ENCODE measurements around the gene R3HDM2.

The R3HDM2 gene

GRCh38 chr12:57461917-57462250 lies 31.0 kb upstream of the R3HDM2 start:
- peaks cover 0 to 13% (median 4%) of the 10 kb centered on the region in 5 experiments for H3K27me3 ChIP-seq (replicated peaks in 2 of 5; ENCODE audit: control insufficient read depth in 4 of 5, insufficient read depth in 5 of 5, low read length in 4 of 5)
- peak in 2 of 3 donors; percentile 61 to 70 for DNase-seq
- 0% methylated on average over 4 of the region's 9 CpGs for WGBS (ENCODE audit: insufficient coverage)

GRCh38 chr12:57461276-57461916 lies 30.6 kb upstream of the R3HDM2 start:
- WGBS (ENCODE audit: insufficient coverage): 1% methylated on average over 13 of the region's 32 CpGs
- H3K27ac ChIP-seq (ENCODE audit: insufficient read depth in 1 of 2, low read depth in 1 of 2, low read length in 2 of 2, poor library complexity in 1 of 2, severe bottlenecking in 2 of 2): no peak overlapping the region
- POLR2A ChIA-PET: interaction anchor here (1.3 to 1.5 kb wide), 2 partner anchors 54 to 59 kb away, joined by 3 read pairs; partner anchors contain the start of gene DDIT3
- H3K4me1 ChIP-seq (ENCODE audit: control extremely low read depth in 1 of 4, control insufficient read depth in 4 of 4, insufficient read depth in 4 of 4, low read length in 3 of 4): peaks cover 8 to 40% (median 33%) of the 10 kb centered on the region in 4 experiments
- peak overlapping the region; percentile 15 to 89 (median 71) for H3K4me3 ChIP-seq (ENCODE audit: control insufficient read depth in 1 of 7, extremely low read depth in 1 of 7, insufficient read depth in 4 of 7, low read depth in 2 of 7, low read length in 6 of 7)
- no peaks in the 10 kb centered on the region for H3K36me3 ChIP-seq (ENCODE audit: control insufficient read depth in 4 of 4, insufficient read depth in 4 of 4, low read length in 3 of 4)
- peaks cover 0 to 13% (median 4%) of the 10 kb centered on the region in 5 experiments for H3K27me3 ChIP-seq (replicated peaks in 2 of 5; ENCODE audit: control insufficient read depth in 4 of 5, insufficient read depth in 5 of 5, low read length in 4 of 5)
- DNase-seq: peak in 1 of 3 donors; percentile 45
- CTCF ChIA-PET: interaction anchor here (0.6 to 9.9 kb wide), 13 partner anchors 8 to 189 kb away, joined by 3 to 184 read pairs (median 3); partner anchors contain the start of gene ARHGAP9
- H3K9me3 ChIP-seq (ENCODE audit: control extremely low read depth in 1 of 5, control insufficient read depth in 4 of 5, insufficient read depth in 2 of 5, low read depth in 1 of 5, low read length in 4 of 5): no peaks in the 10 kb centered on the region

More at GRCh38 chr12:57461917-57462250, 31.0 kb upstream of the R3HDM2 start:
- POLR2A ChIA-PET: interaction anchor here (0.8 to 1.5 kb wide), 4 partner anchors 53 to 85 kb away, joined by 3 to 4 read pairs (median 3); partner anchors contain the start of genes DCTN2 and DDIT3
- peaks cover 8 to 40% (median 33%) of the 10 kb centered on the region in 4 experiments for H3K4me1 ChIP-seq (ENCODE audit: control extremely low read depth in 1 of 4, control insufficient read depth in 4 of 4, insufficient read depth in 4 of 4, low read length in 3 of 4)
- H3K27ac ChIP-seq (ENCODE audit: insufficient read depth in 1 of 2, low read depth in 1 of 2, low read length in 2 of 2, poor library complexity in 1 of 2, severe bottlenecking in 2 of 2): no peak overlapping the region
- no peaks in the 10 kb centered on the region for H3K36me3 ChIP-seq (ENCODE audit: control insufficient read depth in 4 of 4, insufficient read depth in 4 of 4, low read length in 3 of 4)
- no peaks in the 10 kb centered on the region for H3K9me3 ChIP-seq (ENCODE audit: control extremely low read depth in 1 of 5, control insufficient read depth in 4 of 5, insufficient read depth in 2 of 5, low read depth in 1 of 5, low read length in 4 of 5)
- CTCF ChIA-PET: interaction anchor here (0.6 to 9.9 kb wide), 14 partner anchors 9 to 190 kb away, joined by 3 to 184 read pairs (median 4); partner anchors contain the start of gene ARHGAP9
- peak overlapping the region; percentile 15 to 89 (median 71) for H3K4me3 ChIP-seq (ENCODE audit: control insufficient read depth in 1 of 7, extremely low read depth in 1 of 7, insufficient read depth in 4 of 7, low read depth in 2 of 7, low read length in 6 of 7)

- ChIA-PET POLR2A (interaction anchor here (1.3 to 1.5 kb wide), 2 partner anchors 54 to 59 kb away, joined by 3 read pairs; partner anchors contain the start of gene DDIT3), CTCF (interaction anchor here (0.8 to 9.9 kb wide), 6 partner anchors 8 to 161 kb away, joined by 3 to 184 read pairs (median 4); partner anchors contain the start of gene ARHGAP9)
- Histone ChIP-seq H3K4me1 (ENCODE audit: control extremely low read depth in 1 of 4, control insufficient read depth in 4 of 4, insufficient read depth in 4 of 4, low read length in 3 of 4) (peaks cover 8 to 43% (median 37%) of the 10 kb centered on the region in 4 experiments), H3K36me3 (ENCODE audit: control insufficient read depth in 4 of 4, insufficient read depth in 4 of 4, low read length in 3 of 4) (no peaks in the 10 kb centered on the region), H3K4me3 (ENCODE audit: control insufficient read depth in 1 of 7, extremely low read depth in 1 of 7, insufficient read depth in 4 of 7, low read depth in 2 of 7, low read length in 6 of 7) (peak overlapping the region in 5 of 7 experiments; percentile 32 to 89 (median 79)), H3K27ac (ENCODE audit: insufficient read depth in 1 of 2, low read depth in 1 of 2, low read length in 2 of 2, poor library complexity in 1 of 2, severe bottlenecking in 2 of 2) (no peak overlapping the region), H3K9me3 (ENCODE audit: control extremely low read depth in 1 of 5, control insufficient read depth in 4 of 5, insufficient read depth in 2 of 5, low read depth in 1 of 5, low read length in 4 of 5) (no peaks in the 10 kb centered on the region), H3K27me3 (replicated peaks in 2 of 5; ENCODE audit: control insufficient read depth in 4 of 5, insufficient read depth in 5 of 5, low read length in 4 of 5) (peaks cover 0 to 13% (median 4%) of the 10 kb centered on the region in 5 experiments)
- DNase-seq: no peak
- 3% methylated on average over 9 of the region's 19 CpGs for WGBS (ENCODE audit: insufficient coverage)
Measured at GRCh38 chr12:57460841-57461275, 30.0 kb upstream of the R3HDM2 start.

- WGBS (ENCODE audit: insufficient coverage): 6% methylated on average over 3 of the region's 6 CpGs
Measured at GRCh38 chr12:57460468-57460784, 29.6 kb upstream of the R3HDM2 start.

GRCh38 chr12:57459750-57460467 lies 29.1 kb upstream of the R3HDM2 start, which contains the start of gene GLI1:
Gene GLI1, plus strand, starts transcription at chr12:57459785. Its CDS starts 3,907 bp downstream, at chr12:57463692.
- H3K9me3 ChIP-seq (ENCODE audit: control extremely low read depth in 1 of 5, control insufficient read depth in 4 of 5, insufficient read depth in 2 of 5, low read depth in 1 of 5, low read length in 4 of 5): no peaks in the 10 kb centered on the region
- WGBS (ENCODE audit: insufficient coverage): 0% methylated on average over 7 of the region's 36 CpGs
- CTCF ChIA-PET: interaction anchor here (0.8 to 18.4 kb wide), 12 partner anchors 7 to 228 kb away, joined by 3 to 518 read pairs (median 6); partner anchors contain the start of gene ARHGAP9
- POLR2A ChIA-PET: interaction anchor here (1.2 kb wide), 1 partner anchor 19 kb away, joined by 4 read pairs; the partner anchor contains the start of gene ARHGAP9
- DNase-seq: no peak
- peak within 1 kb of the TSS; percentile 44 to 90 (median 82) for H3K4me3 ChIP-seq (ENCODE audit: control insufficient read depth in 1 of 7, extremely low read depth in 1 of 7, insufficient read depth in 4 of 7, low read depth in 2 of 7, low read length in 6 of 7)
- peaks cover 0 to 13% (median 4%) of the 10 kb centered on the region in 5 experiments for H3K27me3 ChIP-seq (replicated peaks in 2 of 5; ENCODE audit: control insufficient read depth in 4 of 5, insufficient read depth in 5 of 5, low read length in 4 of 5)
- H3K36me3 ChIP-seq (ENCODE audit: control insufficient read depth in 4 of 4, insufficient read depth in 4 of 4, low read length in 3 of 4): no peaks in the 10 kb centered on the region
- peak within 1 kb of the TSS in 1 of 2 experiments; percentile 64 for H3K27ac ChIP-seq (ENCODE audit: insufficient read depth in 1 of 2, low read depth in 1 of 2, low read length in 2 of 2, poor library complexity in 1 of 2, severe bottlenecking in 2 of 2)
- peaks cover 8 to 47% (median 40%) of the 10 kb centered on the region in 4 experiments for H3K4me1 ChIP-seq (ENCODE audit: control extremely low read depth in 1 of 4, control insufficient read depth in 4 of 4, insufficient read depth in 4 of 4, low read length in 3 of 4)

More at GRCh38 chr12:57460468-57460784, 29.6 kb upstream of the R3HDM2 start:
- no peaks in the 10 kb centered on the region for H3K9me3 ChIP-seq (ENCODE audit: control extremely low read depth in 1 of 5, control insufficient read depth in 4 of 5, insufficient read depth in 2 of 5, low read depth in 1 of 5, low read length in 4 of 5)
- CTCF ChIA-PET: interaction anchor here (0.8 to 9.9 kb wide), 6 partner anchors 8 to 162 kb away, joined by 3 to 184 read pairs (median 4); partner anchors contain the start of gene ARHGAP9
- POLR2A ChIA-PET: interaction anchor here (1.5 kb wide), 1 partner anchor 55 kb away, joined by 3 read pairs; no protein-coding TSS in a partner anchor
- peaks cover 8 to 47% (median 40%) of the 10 kb centered on the region in 4 experiments for H3K4me1 ChIP-seq (ENCODE audit: control extremely low read depth in 1 of 4, control insufficient read depth in 4 of 4, insufficient read depth in 4 of 4, low read length in 3 of 4)
- no peaks in the 10 kb centered on the region for H3K36me3 ChIP-seq (ENCODE audit: control insufficient read depth in 4 of 4, insufficient read depth in 4 of 4, low read length in 3 of 4)
- peaks cover 0 to 13% (median 4%) of the 10 kb centered on the region in 5 experiments for H3K27me3 ChIP-seq (replicated peaks in 2 of 5; ENCODE audit: control insufficient read depth in 4 of 5, insufficient read depth in 5 of 5, low read length in 4 of 5)
- peak overlapping the region in 4 of 7 experiments; percentile 19 to 89 (median 52) for H3K4me3 ChIP-seq (ENCODE audit: control insufficient read depth in 1 of 7, extremely low read depth in 1 of 7, insufficient read depth in 4 of 7, low read depth in 2 of 7, low read length in 6 of 7)
- peak in 1 of 3 donors; percentile 26 for DNase-seq
- no peak overlapping the region for H3K27ac ChIP-seq (ENCODE audit: insufficient read depth in 1 of 2, low read depth in 1 of 2, low read length in 2 of 2, poor library complexity in 1 of 2, severe bottlenecking in 2 of 2)

- CTCF ChIA-PET: interaction anchor here (0.7 to 18.4 kb wide), 27 partner anchors 8 to 228 kb away, joined by 3 to 518 read pairs (median 4); partner anchors contain the start of genes ARHGAP9 and DDIT3
- Histone ChIP-seq H3K27me3 (replicated peaks in 2 of 5; ENCODE audit: control insufficient read depth in 4 of 5, insufficient read depth in 5 of 5, low read length in 4 of 5) (peaks cover 0 to 13% (median 4%) of the 10 kb centered on the region in 5 experiments), H3K27ac (ENCODE audit: insufficient read depth in 1 of 2, low read depth in 1 of 2, low read length in 2 of 2, poor library complexity in 1 of 2, severe bottlenecking in 2 of 2) (peak overlapping the region in 1 of 2 experiments; percentile 64), H3K36me3 (ENCODE audit: control insufficient read depth in 4 of 4, insufficient read depth in 4 of 4, low read length in 3 of 4) (no peaks in the 10 kb centered on the region), H3K4me3 (ENCODE audit: control insufficient read depth in 1 of 7, extremely low read depth in 1 of 7, insufficient read depth in 4 of 7, low read depth in 2 of 7, low read length in 6 of 7) (peak overlapping the region; percentile 44 to 90 (median 82)), H3K4me1 (ENCODE audit: control extremely low read depth in 1 of 4, control insufficient read depth in 4 of 4, insufficient read depth in 4 of 4, low read length in 3 of 4) (peaks cover 8 to 51% (median 40%) of the 10 kb centered on the region in 4 experiments), H3K9me3 (ENCODE audit: control extremely low read depth in 1 of 5, control insufficient read depth in 4 of 5, insufficient read depth in 2 of 5, low read depth in 1 of 5, low read length in 4 of 5) (no peaks in the 10 kb centered on the region)
- DNase-seq: peak; percentile 96 to 99 (median 98)
- POLR2A ChIA-PET: interaction anchor here (0.5 to 1.2 kb wide), 6 partner anchors 20 to 152 kb away, joined by 3 to 4 read pairs (median 4); partner anchors contain the start of genes ARHGAP9 and DDIT3
- 0% methylated on average over 15 of the region's 24 CpGs for WGBS (ENCODE audit: insufficient coverage)
Measured at GRCh38 chr12:57459055-57459749, 28.4 kb upstream of the R3HDM2 start.

All from common myeloid progenitor, CD34-positive (primary cell).